Mesenchymal stem cell (in vitro differentiated cells and primary cell): ENCODE results near the gene WWOX.

Experiments
- DNase-seq: peaks from one replicate; pipeline ENCODE4 v3.0.0-alpha.2; 2013
- H2AFZ ChIP-seq: one replicate; pipeline ENCODE4 v1.6.1; 2013; ENCODE audit warnings: low read depth, mild to moderate bottlenecking, control low read depth, inconsistent platforms, low read length, moderate library complexity
- H2AK5ac ChIP-seq: 2 replicates; pipeline ENCODE4 v1.6.1; 2013; ENCODE audit warnings: low read length, moderate library complexity, mild to moderate bottlenecking, inconsistent platforms; ENCODE audit not compliant: severe bottlenecking
- H2BK120ac ChIP-seq: one replicate; pipeline ENCODE4 v1.6.1; 2013; ENCODE audit warnings: low read depth, mild to moderate bottlenecking, inconsistent platforms, low read length, moderate library complexity
- H2BK12ac ChIP-seq, 2 experiments: one replicate each; pipeline ENCODE4 v1.6.1; 2013; ENCODE audit warnings: inconsistent platforms in 2 of 2, low read length in 2 of 2, mild to moderate bottlenecking in 2 of 2, moderate library complexity in 2 of 2, control low read depth in 1 of 2
- H2BK15ac ChIP-seq: one replicate; pipeline ENCODE4 v1.6.1; 2013; ENCODE audit warnings: mild to moderate bottlenecking, low read depth, inconsistent platforms; ENCODE audit not compliant: poor library complexity, severe bottlenecking
- H2BK5ac ChIP-seq: 2 replicates; pipeline ENCODE4 v1.6.1; 2013; ENCODE audit warnings: low read depth, mild to moderate bottlenecking, low read length, control low read depth, inconsistent platforms; ENCODE audit not compliant: poor library complexity, severe bottlenecking
- H3K14ac ChIP-seq, 2 experiments: one replicate each; pipeline ENCODE4 v1.6.1; 2013; ENCODE audit warnings: inconsistent platforms in 2 of 2, low read length in 2 of 2, control low read depth in 1 of 2, mild to moderate bottlenecking in 1 of 2, moderate library complexity in 1 of 2
- H3K18ac ChIP-seq, 2 experiments: one replicate each; pipeline ENCODE4 v1.6.1; 2013; ENCODE audit warnings: inconsistent platforms in 2 of 2, low read length in 2 of 2, control low read depth in 1 of 2, low read depth in 1 of 2, mild to moderate bottlenecking in 1 of 2
- H3K23ac ChIP-seq, 2 experiments: one replicate each; pipeline ENCODE4 v1.6.1; 2013; ENCODE audit warnings: inconsistent platforms in 2 of 2, low read length in 2 of 2, mild to moderate bottlenecking in 2 of 2, moderate library complexity in 2 of 2, control low read depth in 1 of 2
- H3K27ac ChIP-seq: 2 replicates; pipeline ENCODE4 v1.5.1; 2013; ENCODE audit warnings: mild to moderate bottlenecking, moderate library complexity, low read length, control low read depth, inconsistent platforms; ENCODE audit not compliant: poor library complexity, severe bottlenecking
- H3K27me3 ChIP-seq, 2 experiments: 2 replicates each; pipeline versions ENCODE4 v1.6.1 to v1.7.0; 2013; ENCODE audit warnings: low read length in 2 of 2, mild to moderate bottlenecking in 2 of 2, moderate library complexity in 2 of 2, control low read depth in 1 of 2, inconsistent platforms in 1 of 2; ENCODE audit not compliant: control insufficient read depth in 1 of 2, insufficient read depth in 1 of 2
- H3K36me3 ChIP-seq, 2 experiments: 2 replicates each; pipeline versions ENCODE4 v1.6.1 to v1.7.0; 2013; ENCODE audit warnings: low read length in 2 of 2, control low read depth in 1 of 2, inconsistent platforms in 1 of 2, low read depth in 1 of 2, mild to moderate bottlenecking in 1 of 2; ENCODE audit not compliant: insufficient read depth in 2 of 2, control insufficient read depth in 1 of 2
- H3K4ac ChIP-seq, 2 experiments: one replicate each; pipeline ENCODE4 v1.6.1; 2013; ENCODE audit warnings: inconsistent platforms in 2 of 2, low read length in 2 of 2, mild to moderate bottlenecking in 2 of 2, moderate library complexity in 2 of 2, control low read depth in 1 of 2, low read depth in 1 of 2
- H3K4me1 ChIP-seq: 2 replicates; pipeline ENCODE4 v1.6.1; 2013; ENCODE audit warnings: low read depth, low read length, control low read depth; ENCODE audit not compliant: control insufficient read depth, insufficient read depth
- H3K4me2 ChIP-seq: 2 replicates; pipeline ENCODE4 v1.6.1; 2013; ENCODE audit warnings: low read length, mild to moderate bottlenecking, inconsistent platforms; ENCODE audit not compliant: poor library complexity, severe bottlenecking
- H3K4me3 ChIP-seq, 2 experiments: 2 replicates each; pipeline versions ENCODE4 v1.5.1 to v1.7.0; 2013; ENCODE audit warnings: low read length in 2 of 2, mild to moderate bottlenecking in 2 of 2, control low read depth in 1 of 2, low read depth in 1 of 2; ENCODE audit not compliant: insufficient read depth in 1 of 2
- H3K79me1 ChIP-seq: replicated peaks from 2 replicates; pipeline ENCODE4 v1.6.1; 2013; ENCODE audit warnings: mild to moderate bottlenecking, control low read depth, low read length, inconsistent platforms; ENCODE audit not compliant: poor library complexity, severe bottlenecking
- H3K9ac ChIP-seq: 2 replicates; pipeline ENCODE4 v1.7.0; 2013; ENCODE audit warnings: mild to moderate bottlenecking, low read length, moderate library complexity
- H3K9me3 ChIP-seq: 2 replicates; pipeline ENCODE4 v1.7.0; 2013; ENCODE audit warnings: mild to moderate bottlenecking, low read length; ENCODE audit not compliant: control insufficient read depth
- H4K8ac ChIP-seq: one replicate; pipeline ENCODE4 v1.6.1; 2013; ENCODE audit warnings: inconsistent platforms, mild to moderate bottlenecking, low read length, moderate library complexity
- H4K91ac ChIP-seq: one replicate; pipeline ENCODE4 v1.6.1; 2013; ENCODE audit warnings: mild to moderate bottlenecking, low read length, inconsistent platforms
- WGBS: methylation state at CpG from one replicate; pipeline ENCODE4 v1.1.7; 2013; ENCODE audit warnings: mixed read lengths; 5-methylcytosine and 5-hydroxymethylcytosine counted together

WWOX gene

GRCh38 chr16:79005096-79005495 is 905.6 kb downstream of the WWOX start:
- Histone ChIP-seq H2BK5ac (no peak overlapping the region), H3K23ac (no peak overlapping the region), H3K18ac (no peak overlapping the region), H3K4me3 (no peak overlapping the region), H2AK5ac (no peak overlapping the region), H2AFZ (no peak overlapping the region), H4K91ac (no peak overlapping the region), H3K14ac (no peak overlapping the region), H3K27me3 (no peaks in the 10 kb centered on the region), H3K9me3 (no peaks in the 10 kb centered on the region), H3K79me1 (no peaks in the 10 kb centered on the region), H3K9ac (no peak overlapping the region), H4K8ac (no peak overlapping the region), H3K36me3 (no peaks in the 10 kb centered on the region), H3K27ac (no peak overlapping the region), H3K4me2 (no peak overlapping the region), H2BK12ac (no peak overlapping the region), H2BK15ac (no peak overlapping the region), H2BK120ac (no peak overlapping the region), H3K4me1 (no peaks in the 10 kb centered on the region), H3K4ac (no peak overlapping the region)
- no peak for DNase-seq
- WGBS: 94% methylated on average over 6 of the region's 6 CpGs

- no peak overlapping the region for H4K8ac ChIP-seq
- no peak overlapping the region for H3K4me2 ChIP-seq
- H3K27me3 ChIP-seq: no peaks in the 10 kb centered on the region
- no peak overlapping the region for H3K18ac ChIP-seq
- H3K36me3 ChIP-seq: no peaks in the 10 kb centered on the region
- no peak overlapping the region for H3K4ac ChIP-seq
- WGBS: 99% methylated on average over 6 of the region's 8 CpGs
- no peak overlapping the region for H2BK120ac ChIP-seq
- no peak overlapping the region for H2BK12ac ChIP-seq
- H3K79me1 ChIP-seq: no peaks in the 10 kb centered on the region
- no peak overlapping the region for H3K9ac ChIP-seq
- H4K91ac ChIP-seq: no peak overlapping the region
- DNase-seq: no peak
- no peak overlapping the region for H3K23ac ChIP-seq
- H3K14ac ChIP-seq: no peak overlapping the region
- no peaks in the 10 kb centered on the region for H3K9me3 ChIP-seq
- no peak overlapping the region for H2BK5ac ChIP-seq
- no peak overlapping the region for H3K27ac ChIP-seq
- H3K4me3 ChIP-seq: no peak overlapping the region
- H2BK15ac ChIP-seq: no peak overlapping the region
- H2AFZ ChIP-seq: no peak overlapping the region
- H2AK5ac ChIP-seq: no peak overlapping the region
- no peaks in the 10 kb centered on the region for H3K4me1 ChIP-seq
These were observed 906.8 kb downstream of the WWOX start for GRCh38 chr16:79006206-79006605.

- H3K18ac ChIP-seq: no peak overlapping the region
- H2BK12ac ChIP-seq: no peak overlapping the region
- no peak overlapping the region for H2AK5ac ChIP-seq
- H3K9me3 ChIP-seq: no peaks in the 10 kb centered on the region
- no peak overlapping the region for H2BK120ac ChIP-seq
- no peaks in the 10 kb centered on the region for H3K36me3 ChIP-seq
- H3K4me2 ChIP-seq: no peak overlapping the region
- H3K27me3 ChIP-seq: no peaks in the 10 kb centered on the region
- H3K23ac ChIP-seq: no peak overlapping the region
- H2BK15ac ChIP-seq: no peak overlapping the region
- no peak overlapping the region for H3K14ac ChIP-seq
- H3K27ac ChIP-seq: no peak overlapping the region
- H3K4me3 ChIP-seq: no peak overlapping the region
- no peak overlapping the region for H3K9ac ChIP-seq
- H3K4me1 ChIP-seq: no peaks in the 10 kb centered on the region
- DNase-seq: no peak
- H4K91ac ChIP-seq: no peak overlapping the region
- no peaks in the 10 kb centered on the region for H3K79me1 ChIP-seq
- no peak overlapping the region for H3K4ac ChIP-seq
- no peak overlapping the region for H2BK5ac ChIP-seq
- WGBS: 48% methylated on average over 5 of the region's 5 CpGs
- H2AFZ ChIP-seq: no peak overlapping the region
- no peak overlapping the region for H4K8ac ChIP-seq
These were observed 907.3 kb downstream of the WWOX start for GRCh38 chr16:79006765-79007164.

- no peaks in the 10 kb centered on the region for H3K36me3 ChIP-seq
- WGBS: 60% methylated on average over 1 of the region's 3 CpGs
These were observed 908.2 kb downstream of the WWOX start for GRCh38 chr16:79007614-79008013.

More at GRCh38 chr16:79007614-79008013, 908.2 kb downstream of the WWOX start:
- Histone ChIP-seq H2BK120ac (no peak overlapping the region), H2BK15ac (no peak overlapping the region), H3K14ac (no peak overlapping the region), H3K18ac (no peak overlapping the region), H3K4me2 (no peak overlapping the region), H2BK12ac (no peak overlapping the region), H2AFZ (no peak overlapping the region), H2BK5ac (no peak overlapping the region), H3K4me1 (no peaks in the 10 kb centered on the region), H3K27ac (no peak overlapping the region), H3K9ac (no peak overlapping the region), H2AK5ac (no peak overlapping the region), H3K23ac (no peak overlapping the region), H3K9me3 (no peaks in the 10 kb centered on the region), H3K4ac (no peak overlapping the region), H3K4me3 (no peak overlapping the region), H3K79me1 (no peaks in the 10 kb centered on the region), H4K91ac (no peak overlapping the region), H4K8ac (no peak overlapping the region), H3K27me3 (no peaks in the 10 kb centered on the region)
- peak; percentile 36 for DNase-seq
